Prostate gland (tissue), 2 donors: ENCODE measurements around the gene TTC39B.

Experiments used
- POLR2A ChIP-seq: fragments of 450-650 bp; IDR thresholded peaks from one replicate; pipeline ENCODE4 v1.6.1; 2016; ENCODE audit warnings: antibody characterized with exemption, mild to moderate bottlenecking
- POLR2AphosphoS5 ChIP-seq: sonication (generic); formaldehyde crosslinking; IDR thresholded peaks from one replicate; pipeline ENCODE4 v1.6.1; 2017; ENCODE audit warnings: antibody characterized with exemption
- TF ChIP-seq, protein P1 (sequence below), 4 experiments: fragments of 200-600 bp in 2 of 4; fragments of 450-650 bp in 2 of 4; sonication (generic) in 2 of 4; IDR thresholded peaks; 1 replicate in 3 of 4; 2 replicates in 1 of 4; pipeline ENCODE4 v1.5.1; 2016 to 2019; ENCODE audit warnings: antibody characterized with exemption in 4 of 4, mild to moderate bottlenecking in 2 of 4, moderate library complexity in 2 of 4

DNA sequence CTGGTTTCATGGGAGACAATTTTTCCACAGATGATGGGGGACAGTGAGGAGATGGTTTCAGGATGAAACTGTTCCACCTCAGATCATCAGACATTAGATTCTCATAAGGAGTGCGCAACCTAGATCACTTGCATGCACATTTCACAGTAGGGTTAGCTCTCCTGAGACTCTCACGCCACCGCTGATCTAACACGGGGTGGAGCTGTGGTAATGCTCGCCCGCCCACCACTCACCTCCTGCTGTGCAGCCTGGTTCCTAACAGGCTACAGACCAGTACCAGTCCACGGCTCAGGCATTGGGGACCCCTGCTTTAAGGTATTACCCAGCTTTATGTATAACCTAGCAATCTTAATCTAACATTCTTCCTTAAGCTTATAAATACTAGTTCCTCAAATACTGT is 35.6 kb downstream of the TTC39B start:
- TF ChIP-seq POLR2AphosphoS5: no peak
- TF ChIP-seq, protein P1, sequence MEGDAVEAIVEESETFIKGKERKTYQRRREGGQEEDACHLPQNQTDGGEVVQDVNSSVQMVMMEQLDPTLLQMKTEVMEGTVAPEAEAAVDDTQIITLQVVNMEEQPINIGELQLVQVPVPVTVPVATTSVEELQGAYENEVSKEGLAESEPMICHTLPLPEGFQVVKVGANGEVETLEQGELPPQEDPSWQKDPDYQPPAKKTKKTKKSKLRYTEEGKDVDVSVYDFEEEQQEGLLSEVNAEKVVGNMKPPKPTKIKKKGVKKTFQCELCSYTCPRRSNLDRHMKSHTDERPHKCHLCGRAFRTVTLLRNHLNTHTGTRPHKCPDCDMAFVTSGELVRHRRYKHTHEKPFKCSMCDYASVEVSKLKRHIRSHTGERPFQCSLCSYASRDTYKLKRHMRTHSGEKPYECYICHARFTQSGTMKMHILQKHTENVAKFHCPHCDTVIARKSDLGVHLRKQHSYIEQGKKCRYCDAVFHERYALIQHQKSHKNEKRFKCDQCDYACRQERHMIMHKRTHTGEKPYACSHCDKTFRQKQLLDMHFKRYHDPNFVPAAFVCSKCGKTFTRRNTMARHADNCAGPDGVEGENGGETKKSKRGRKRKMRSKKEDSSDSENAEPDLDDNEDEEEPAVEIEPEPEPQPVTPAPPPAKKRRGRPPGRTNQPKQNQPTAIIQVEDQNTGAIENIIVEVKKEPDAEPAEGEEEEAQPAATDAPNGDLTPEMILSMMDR (IDR thresholded peaks at IDR 0.05): no peak
- no peak for TF ChIP-seq POLR2A
